Bronchial epithelial cell (primary cell): ENCODE data around the gene OR4K14. TPM values are rescaled to one million over a fixed set of nuclear protein-coding genes. Genes with fewer than 3 reads are reported as not detected.
"Not testable (repeated sequence)": the region's sequence is repeated elsewhere in the genome, so short reads cannot be mapped to it uniquely, and the experiment has no call there.

Source experiments
- DNase-seq: peaks from one replicate; pipeline ENCODE4 v3.0.0-alpha.2; 2010; ENCODE audit warnings: low read depth
- FAIRE-seq: peaks from 2 replicates; lab custom pipeline; 2011; peaks lifted over from hg19 to GRCh38; lab: Jason Lieb, UNC
- H3K27me3 ChIP-seq: 2 replicates; pipeline ENCODE4 v1.5.1; 2011; ENCODE audit warnings: low read length; ENCODE audit not compliant: control insufficient read depth, insufficient read depth
- H3K36me3 ChIP-seq: 2 replicates; pipeline ENCODE4 v1.5.1; 2011; ENCODE audit warnings: low read length; ENCODE audit not compliant: control insufficient read depth, insufficient read depth
- H3K4me3 ChIP-seq: 2 replicates; pipeline ENCODE4 v1.5.1; 2011; ENCODE audit warnings: mild to moderate bottlenecking, low read depth, low read length, control low read depth
- total RNA-seq: library from RNA; depleted of rRNA; stranded (reverse); fragments of >200 nt; gene quantifications from 2 replicates; pipeline ENCODE4 v1.2.1, GENCODE V29; 2014
- TF ChIP-seq, protein P1 (sequence below): IDR thresholded peaks from 2 replicates; pipeline ENCODE4 v1.5.1; 2011; ENCODE audit warnings: mild to moderate bottlenecking, moderate library complexity, low read length, control low read depth, inconsistent platforms; ENCODE audit not compliant: insufficient read depth, severe bottlenecking

Gene OR4K14
- total RNA-seq, 1 donor from 2014 or later = not detected

DNA sequence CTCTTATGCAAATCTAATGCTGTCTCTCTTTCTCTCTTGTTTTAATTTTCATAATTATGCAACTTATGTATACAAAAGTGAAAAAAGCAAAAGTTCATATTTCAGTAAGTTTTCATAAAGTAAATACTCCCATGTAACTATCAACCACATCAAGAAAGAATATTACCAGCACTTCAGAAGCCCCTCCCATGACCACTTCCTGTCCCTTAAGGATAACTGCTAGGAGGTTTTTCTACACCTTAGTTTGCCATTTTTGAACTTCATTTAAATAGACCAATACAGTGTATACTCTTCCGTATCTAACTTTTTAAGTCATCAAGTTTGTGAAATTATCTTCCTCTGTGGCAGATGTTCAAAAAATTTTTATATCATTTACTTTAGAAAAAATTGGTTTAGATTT, 44.3 kb downstream of the OR4K14 start:
- TF ChIP-seq, protein P1, sequence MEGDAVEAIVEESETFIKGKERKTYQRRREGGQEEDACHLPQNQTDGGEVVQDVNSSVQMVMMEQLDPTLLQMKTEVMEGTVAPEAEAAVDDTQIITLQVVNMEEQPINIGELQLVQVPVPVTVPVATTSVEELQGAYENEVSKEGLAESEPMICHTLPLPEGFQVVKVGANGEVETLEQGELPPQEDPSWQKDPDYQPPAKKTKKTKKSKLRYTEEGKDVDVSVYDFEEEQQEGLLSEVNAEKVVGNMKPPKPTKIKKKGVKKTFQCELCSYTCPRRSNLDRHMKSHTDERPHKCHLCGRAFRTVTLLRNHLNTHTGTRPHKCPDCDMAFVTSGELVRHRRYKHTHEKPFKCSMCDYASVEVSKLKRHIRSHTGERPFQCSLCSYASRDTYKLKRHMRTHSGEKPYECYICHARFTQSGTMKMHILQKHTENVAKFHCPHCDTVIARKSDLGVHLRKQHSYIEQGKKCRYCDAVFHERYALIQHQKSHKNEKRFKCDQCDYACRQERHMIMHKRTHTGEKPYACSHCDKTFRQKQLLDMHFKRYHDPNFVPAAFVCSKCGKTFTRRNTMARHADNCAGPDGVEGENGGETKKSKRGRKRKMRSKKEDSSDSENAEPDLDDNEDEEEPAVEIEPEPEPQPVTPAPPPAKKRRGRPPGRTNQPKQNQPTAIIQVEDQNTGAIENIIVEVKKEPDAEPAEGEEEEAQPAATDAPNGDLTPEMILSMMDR = no peak
- FAIRE-seq = no peak

DNA sequence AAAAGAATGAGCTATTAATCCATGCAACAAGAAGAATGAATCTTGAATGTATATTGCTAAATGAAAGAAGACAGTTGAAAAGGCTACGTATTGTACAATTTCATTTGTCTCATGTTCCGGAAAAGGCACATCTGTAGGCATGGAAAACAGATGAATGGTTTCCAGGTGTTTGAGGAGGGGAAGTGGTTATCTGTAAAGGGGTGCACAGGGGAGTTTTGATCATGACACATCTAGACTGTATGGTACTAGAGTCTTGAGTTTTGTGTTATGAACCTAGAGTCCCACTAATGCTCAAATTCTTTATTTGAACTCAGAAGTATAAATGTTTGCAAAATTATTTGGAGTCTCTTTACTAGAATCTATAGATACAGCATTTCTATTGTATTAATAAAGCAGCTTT, 49.4 kb downstream of the OR4K14 start:
- not testable (repeated sequence) for H3K27me3 ChIP-seq, H3K4me3 ChIP-seq, H3K36me3 ChIP-seq, FAIRE-seq, DNase-seq

More for the DNA sequence above, 44.3 kb downstream of the OR4K14 start:
- Histone ChIP-seq H3K36me3 (no peaks in the 10 kb centered on the region), H3K27me3 (no peaks in the 10 kb centered on the region), H3K4me3 (no peak overlapping the region)
- no peak for DNase-seq

Other genes starting within 250 kb of the OR4K14 start
- not detected in 2 replicates for gene OR4M1, start 245.8 kb downstream of the OR4K14 start, total RNA-seq
- gene OR4N2, start 215.5 kb downstream of the OR4K14 start, total RNA-seq = not detected in 2 replicates
- not detected in 2 replicates for gene OR4K2, start 144.2 kb downstream of the OR4K14 start, total RNA-seq
- not detected in 2 replicates for gene OR4K5, start 98.7 kb downstream of the OR4K14 start, total RNA-seq
- not detected in 2 replicates for gene OR4K1, start 88.4 kb downstream of the OR4K14 start, total RNA-seq
- gene OR4K15, start 43.7 kb downstream of the OR4K14 start, total RNA-seq = not detected in 2 replicates
- not detected in 2 replicates for gene OR4Q2, start 17.1 kb downstream of the OR4K14 start, total RNA-seq
- not detected in 2 replicates for gene OR4K13, start 16.7 kb upstream of the OR4K14 start, total RNA-seq
- gene OR4L1, start 40.7 kb upstream of the OR4K14 start, total RNA-seq = not detected in 2 replicates
- gene OR4K17, start 91.4 kb upstream of the OR4K14 start, total RNA-seq = not detected in 2 replicates
- not detected in 2 replicates for gene OR4N5, start 119.5 kb upstream of the OR4K14 start, total RNA-seq
- not detected in 2 replicates for gene OR11G2, start 171.6 kb upstream of the OR4K14 start, total RNA-seq
- not detected in 2 replicates for gene OR11H6, start 204.4 kb upstream of the OR4K14 start, total RNA-seq
- gene OR11H7, start 209.7 kb upstream of the OR4K14 start, total RNA-seq = not detected in 2 replicates
- not detected in 2 replicates for gene OR11H4, start 220.0 kb upstream of the OR4K14 start, total RNA-seq